KMS-11 (cell line): ENCODE data around the gene HOTAIR.

Experiments used
- H2AFZ ChIP-seq: fragments of 200-600 bp; sonication (generic); 2 replicates; pipeline ENCODE4 v1.6.1; 2016; ENCODE audit warnings: antibody characterized with exemption, mixed run types, low read depth
- H3K27ac ChIP-seq: fragments of 200-600 bp; sonication (generic); 2 replicates; pipeline ENCODE4 v1.6.1; 2016; ENCODE audit warnings: mild to moderate bottlenecking, mixed run types
- H3K27me3 ChIP-seq: fragments of 200-600 bp; sonication (generic); 2 replicates; pipeline ENCODE4 v1.6.1; 2017; ENCODE audit warnings: mild to moderate bottlenecking, low read depth, mixed run types, moderate library complexity; ENCODE audit not compliant: insufficient read depth
- H3K36me3 ChIP-seq: fragments of 200-600 bp; sonication (generic); 2 replicates; pipeline ENCODE4 v1.6.1; 2017; ENCODE audit warnings: mild to moderate bottlenecking, mixed run types; ENCODE audit not compliant: insufficient read depth
- H3K4me1 ChIP-seq: fragments of 200-600 bp; sonication (generic); 2 replicates; pipeline ENCODE4 v1.6.1; 2016; ENCODE audit warnings: mild to moderate bottlenecking, low read depth, mixed run types; ENCODE audit not compliant: poor library complexity, severe bottlenecking
- H3K4me2 ChIP-seq: fragments of 200-600 bp; sonication (generic); 2 replicates; pipeline ENCODE4 v1.7.0; 2016; ENCODE audit warnings: mild to moderate bottlenecking, mixed run types
- H3K4me3 ChIP-seq: fragments of 200-600 bp; sonication (generic); IDR thresholded peaks from 2 replicates; pipeline ENCODE4 v1.6.1; 2017; ENCODE audit warnings: low read depth, low read length, mixed read lengths; ENCODE audit not compliant: insufficient read depth
- H3K79me2 ChIP-seq: fragments of 200-600 bp; sonication (generic); 2 replicates; pipeline ENCODE4 v1.6.1; 2016; ENCODE audit warnings: low read depth, mixed run types; ENCODE audit not compliant: insufficient read depth
- H3K9ac ChIP-seq: fragments of 200-600 bp; sonication (generic); 2 replicates; pipeline ENCODE4 v1.6.1; 2016; ENCODE audit warnings: mild to moderate bottlenecking, mixed run types
- H4K20me1 ChIP-seq: fragments of 200-600 bp; sonication (generic); 2 replicates; pipeline ENCODE4 v1.6.1; 2016; ENCODE audit warnings: mild to moderate bottlenecking, mixed run types; ENCODE audit not compliant: insufficient read depth
- TF ChIP-seq, protein P1 (sequence below): fragments of 200-600 bp; sonication (generic); conservative IDR thresholded peaks from 2 replicates; pipeline ENCODE4 v1.6.1; 2017; ENCODE audit warnings: low read depth, mild to moderate bottlenecking, antibody characterized with exemption, low read length, moderate library complexity, mixed read lengths

The HOTAIR gene

GRCh38 chr12:53971686-53972085 lies 3.1 kb downstream of the HOTAIR start:
- Histone ChIP-seq H4K20me1 (no peaks in the 10 kb centered on the region), H3K27ac (no peak overlapping the region), H3K4me1 (peaks cover 2% of the 10 kb centered on the region), H3K4me3 (no peak overlapping the region), H3K36me3 (no peaks in the 10 kb centered on the region), H3K4me2 (no peak overlapping the region), H2AFZ (no peak overlapping the region), H3K27me3 (peaks cover 100% of the 10 kb centered on the region), H3K79me2 (no peaks in the 10 kb centered on the region), H3K9ac (no peak overlapping the region)
- TF ChIP-seq, protein P1, sequence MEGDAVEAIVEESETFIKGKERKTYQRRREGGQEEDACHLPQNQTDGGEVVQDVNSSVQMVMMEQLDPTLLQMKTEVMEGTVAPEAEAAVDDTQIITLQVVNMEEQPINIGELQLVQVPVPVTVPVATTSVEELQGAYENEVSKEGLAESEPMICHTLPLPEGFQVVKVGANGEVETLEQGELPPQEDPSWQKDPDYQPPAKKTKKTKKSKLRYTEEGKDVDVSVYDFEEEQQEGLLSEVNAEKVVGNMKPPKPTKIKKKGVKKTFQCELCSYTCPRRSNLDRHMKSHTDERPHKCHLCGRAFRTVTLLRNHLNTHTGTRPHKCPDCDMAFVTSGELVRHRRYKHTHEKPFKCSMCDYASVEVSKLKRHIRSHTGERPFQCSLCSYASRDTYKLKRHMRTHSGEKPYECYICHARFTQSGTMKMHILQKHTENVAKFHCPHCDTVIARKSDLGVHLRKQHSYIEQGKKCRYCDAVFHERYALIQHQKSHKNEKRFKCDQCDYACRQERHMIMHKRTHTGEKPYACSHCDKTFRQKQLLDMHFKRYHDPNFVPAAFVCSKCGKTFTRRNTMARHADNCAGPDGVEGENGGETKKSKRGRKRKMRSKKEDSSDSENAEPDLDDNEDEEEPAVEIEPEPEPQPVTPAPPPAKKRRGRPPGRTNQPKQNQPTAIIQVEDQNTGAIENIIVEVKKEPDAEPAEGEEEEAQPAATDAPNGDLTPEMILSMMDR: no peak

DNA sequence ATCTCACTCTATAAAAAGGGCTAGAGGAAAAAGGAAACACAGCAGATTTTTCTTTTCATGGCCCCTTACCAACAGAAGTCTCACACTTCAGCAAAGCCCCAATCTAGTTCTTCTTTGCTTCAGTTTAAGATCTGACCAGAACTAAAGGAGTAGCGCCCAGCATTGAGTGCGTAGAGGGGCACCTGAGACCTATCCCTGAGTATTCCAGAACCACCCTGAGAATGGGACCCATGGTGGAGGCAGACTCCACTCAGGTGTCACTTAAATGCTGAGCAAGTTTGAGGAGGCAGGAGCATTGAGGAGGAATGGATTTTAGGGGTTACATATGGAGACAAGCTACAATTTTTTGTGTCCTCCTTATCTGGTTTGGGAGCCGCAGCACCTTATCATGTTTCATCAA lies 3.6 kb downstream of the HOTAIR start:
- Histone ChIP-seq H3K27me3 (peaks cover 100% of the 10 kb centered on the region), H3K36me3 (no peaks in the 10 kb centered on the region), H2AFZ (no peak overlapping the region), H3K4me1 (peaks cover 2% of the 10 kb centered on the region), H3K4me3 (no peak overlapping the region), H3K79me2 (no peaks in the 10 kb centered on the region), H4K20me1 (no peaks in the 10 kb centered on the region), H3K4me2 (no peak overlapping the region), H3K27ac (no peak overlapping the region), H3K9ac (no peak overlapping the region)
- TF ChIP-seq, protein P1: no peak

DNA sequence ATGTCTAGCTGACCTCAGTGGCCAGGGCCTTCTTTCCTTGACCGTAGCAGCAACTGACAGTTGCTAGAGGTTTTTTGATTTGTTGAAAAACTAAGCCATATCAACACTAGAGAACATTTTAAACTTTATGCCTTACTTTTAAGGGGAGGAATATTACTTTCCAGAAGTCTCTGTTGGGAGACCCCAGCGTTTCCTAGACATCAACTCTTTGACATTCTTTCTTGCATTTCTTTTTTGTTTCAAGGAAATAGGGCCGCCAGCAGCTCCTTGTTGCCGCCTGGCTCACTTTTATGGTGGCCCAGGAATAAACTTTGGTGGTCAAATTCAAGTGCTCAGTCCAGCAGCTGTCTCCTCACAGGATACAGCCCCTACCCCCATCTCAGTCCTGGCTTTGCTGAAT lies 4.3 kb downstream of the HOTAIR start:
- no peak overlapping the region for H3K27ac ChIP-seq
- no peak overlapping the region for H3K4me3 ChIP-seq
- peaks cover 2% of the 10 kb centered on the region for H3K4me1 ChIP-seq
- H3K36me3 ChIP-seq: no peaks in the 10 kb centered on the region
- H3K79me2 ChIP-seq: no peaks in the 10 kb centered on the region
- H3K9ac ChIP-seq: no peak overlapping the region
- TF ChIP-seq, protein P1: no peak
- no peak overlapping the region for H2AFZ ChIP-seq
- peaks cover 100% of the 10 kb centered on the region for H3K27me3 ChIP-seq
- no peaks in the 10 kb centered on the region for H4K20me1 ChIP-seq
- no peak overlapping the region for H3K4me2 ChIP-seq

- Histone ChIP-seq H3K4me1 (no peaks in the 10 kb centered on the region), H3K4me3 (no peak overlapping the region), H3K9ac (no peak overlapping the region), H4K20me1 (no peaks in the 10 kb centered on the region), H2AFZ (no peak overlapping the region), H3K27ac (no peak overlapping the region), H3K36me3 (no peaks in the 10 kb centered on the region), H3K27me3 (peaks cover 100% of the 10 kb centered on the region), H3K4me2 (no peak overlapping the region), H3K79me2 (no peaks in the 10 kb centered on the region)
- TF ChIP-seq, protein P1: no peak
These were observed 5.0 kb downstream of the HOTAIR start for GRCh38 chr12:53969588-53970259.
